Adrenal gland (tissue), 12 donors: Measurements from ENCODE around the gene ASB16. TPM values are rescaled to one million over a fixed set of nuclear protein-coding genes. Genes with fewer than 3 reads are reported as not detected.
A peak's percentile ranks its signal among the peaks of the same experiment; 100 is the strongest.
"Not testable (repeated sequence)": the region's sequence is repeated elsewhere in the genome, so short reads cannot be mapped to it uniquely, and the experiment has no call there.

Experiments used
- DNase-seq, 7 donors: peaks; one replicate each; pipeline ENCODE4 v3.0.0-alpha.2; 2019 to 2020
- H3K27ac ChIP-seq, 5 donors: fragments of 200-600 bp; sonication (generic) in 4 of 5; 1 replicate in 3 of 5; 2 replicates in 2 of 5; pipeline versions ENCODE4 v1.5.1 to v1.8.0; 2016 to 2020; ENCODE audit warnings: mild to moderate bottlenecking in 1 of 5
- H3K27me3 ChIP-seq: fragments of 200-600 bp; 2 replicates; pipeline ENCODE4 v1.8.0; 2021
- H3K36me3 ChIP-seq, 2 donors: fragments of 200-600 bp; replicated peaks in 1 of 2; 1 replicate in 1 of 2; 2 replicates in 1 of 2; pipeline versions ENCODE4 v1.5.1 to v1.8.0; 2018 to 2022
- H3K4me1 ChIP-seq, 2 donors: fragments of 200-600 bp; replicated peaks in 1 of 2; 1 replicate in 1 of 2; 2 replicates in 1 of 2; pipeline versions ENCODE4 v1.5.1 to v1.8.0; 2018 to 2021
- H3K4me3 ChIP-seq, 4 donors: fragments of 200-600 bp; sonication (generic) in 3 of 4; one replicate each; pipeline ENCODE4 v1.5.1; 2016 to 2018
- H3K9me3 ChIP-seq, 3 donors: fragments of 200-600 bp; sonication (generic) in 1 of 3; replicated peaks in 1 of 3; 1 replicate in 2 of 3; 2 replicates in 1 of 3; pipeline versions ENCODE4 v1.5.1 to v1.8.0; 2016 to 2021
- POLR2A ChIP-seq, 2 donors: fragments of 450-650 bp; IDR thresholded peaks; one replicate each; pipeline ENCODE4 v1.6.1; 2017; ENCODE audit warnings: antibody characterized with exemption in 2 of 2, mild to moderate bottlenecking in 2 of 2, moderate library complexity in 1 of 2
- WGBS, 4 donors: extraction: QIAGEN DNeasy Blood & Tissue Kit in 2 of 4; methylation state at CpG; one replicate each; pipeline versions ENCODE4 v1.1.5 to v1.1.7; 2013 to 2017; 5-methylcytosine and 5-hydroxymethylcytosine counted together
- intact Hi-C, 2 donors: fragments of 100-400 bp; cut with DNase I; formaldehyde crosslinking; loops; one replicate each; pipeline versions ENCODE4 v1.14.1 to v1.15.0; 2022 to 2023
- polyA plus RNA-seq, 3 donors: library from polyadenylated mRNA; stranded (reverse); fragments of 200-250 nt in 2 of 3; fragments of 350-450 nt in 1 of 3; fragmentation: Illumina TruSeq in 1 of 3; extraction: RNeasy Lipid Tissue Mini Kit (QIAGEN cat#74804) in 1 of 3; gene quantifications; one replicate each; pipeline ENCODE4 v1.2.3, GENCODE V29; 2013 to 2014
- total RNA-seq, 9 donors: library from RNA; depleted of rRNA in 4 of 9; stranded (reverse); fragments of >200 nt in 4 of 9; fragments of 120-200 nt in 1 of 9; fragmentation: NEBNext Ultra II Directional in 1 of 9; extraction: Animal tissue kit (Norgen Biotek cat#: 25700) in 1 of 9; gene quantifications; one replicate each; pipeline versions ENCODE4 v1.1.0 to v1.2.4, GENCODE V29; 2013 to 2023
- TF ChIP-seq, protein P1 (sequence below), 6 experiments: fragments of 450-650 bp in 4 of 6; fragments of 200-600 bp in 2 of 6; sonication (generic) in 1 of 6; IDR thresholded peaks; 1 replicate in 5 of 6; 2 replicates in 1 of 6; pipeline versions ENCODE4 v1.5.1 to v1.8.0; 2016 to 2021; ENCODE audit warnings: antibody characterized with exemption in 6 of 6, mild to moderate bottlenecking in 2 of 6, moderate library complexity in 1 of 6
- donor health status: healthy with polysubstance abuse.
- donor health status: Bipolar disorder and iron deficiency.
- donor health status: DM: yes; HTN: yes; CAD: no.
- donor health status: DM: no; HTN: no; CAD: no.
- donor health status: DM: no; HTN: no; CAD: no.
- donor health status: DM: yes; HTN: yes; CAD: no.

Gene ASB16
- total and polyA plus RNA-seq, 12 donors, result 0.13 to 0.83 (median 0.39) TPM; not detected in 2

DNA sequence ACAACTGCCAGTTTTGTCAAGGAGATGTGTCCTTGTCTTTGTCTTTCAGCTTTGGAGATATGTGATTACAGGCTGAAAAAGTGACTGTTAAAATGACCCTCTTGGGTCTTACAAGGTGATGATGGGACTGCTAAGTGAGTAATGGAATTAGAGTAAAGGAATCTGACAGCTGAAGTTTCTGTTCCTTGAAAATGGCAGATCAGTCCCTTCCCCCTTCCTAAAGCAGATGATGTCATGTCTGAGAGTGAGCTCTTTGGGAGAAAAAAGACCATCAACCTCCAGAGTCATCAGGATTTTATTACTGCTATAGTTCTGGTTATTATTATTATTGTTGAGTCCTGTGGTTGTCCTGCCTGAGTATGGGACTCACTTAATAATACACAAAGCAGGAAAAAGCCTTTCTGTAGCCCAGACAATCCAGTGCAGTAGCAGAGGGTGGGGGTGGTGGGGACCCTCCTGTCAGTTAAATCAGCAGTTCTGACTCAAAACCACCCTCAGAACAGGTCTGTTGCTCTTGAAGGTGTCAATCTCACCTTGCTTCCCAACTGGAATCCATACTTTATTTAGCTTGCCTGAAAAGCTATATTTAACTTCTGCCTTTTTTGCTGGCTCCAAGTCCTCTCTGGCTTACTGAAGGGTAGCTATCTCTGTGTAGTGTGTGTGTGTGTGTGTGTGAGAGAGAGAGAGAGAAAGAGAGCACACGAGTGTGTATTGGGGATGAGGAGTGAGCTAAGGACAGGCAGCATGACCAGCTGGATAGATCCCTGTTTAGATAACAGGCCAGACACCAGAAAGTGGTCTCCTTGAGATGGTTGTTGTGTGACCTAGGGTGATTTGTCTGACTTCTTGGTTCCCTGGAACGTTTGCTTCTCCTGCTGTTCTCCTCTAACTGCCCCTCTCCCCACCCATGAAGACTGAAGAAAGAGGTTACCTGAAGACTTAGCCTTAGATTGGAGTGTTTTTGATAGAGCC, 23.8 kb upstream of the ASB16 start:
- DNase-seq, result no peak
- H3K27ac ChIP-seq, result peak overlapping the region in 1 of 5 donors; percentile 14
- no peaks in the 10 kb centered on the region for H3K36me3 ChIP-seq

DNA sequence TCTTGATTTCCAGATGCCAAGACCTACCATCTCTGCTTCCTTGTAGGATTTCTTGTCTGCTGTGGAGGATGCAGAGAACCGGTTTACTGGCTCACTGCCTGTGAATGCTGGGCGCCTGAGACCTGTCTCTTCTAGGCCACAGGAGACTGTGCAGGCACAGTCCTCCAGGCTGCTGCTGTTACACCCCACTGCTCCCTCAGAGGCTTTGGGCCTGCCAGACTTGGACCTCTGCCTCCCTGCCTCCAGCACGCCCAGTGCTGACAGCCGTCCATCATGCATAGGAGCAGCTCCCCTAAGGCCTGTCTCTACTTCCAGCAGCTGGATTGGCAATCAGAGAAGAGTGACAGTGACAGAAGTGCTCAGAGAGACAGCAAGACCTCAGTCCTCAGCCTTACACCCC, 22.7 kb upstream of the ASB16 start:
- Histone ChIP-seq H3K4me1 (no peaks in the 10 kb centered on the region), H3K4me3 (no peak overlapping the region), H3K27me3 (no peaks in the 10 kb centered on the region), H3K27ac (no peak overlapping the region), H3K9me3 (no peaks in the 10 kb centered on the region), H3K36me3 (no peaks in the 10 kb centered on the region)
- DNase-seq, result no peak
- 91 to 100% (median 98%) methylated on average over 2 to 4 of the region's 4 CpGs for WGBS, 4 donors
- intact Hi-C loops, result no loop called here
- no peak for TF ChIP-seq POLR2A (IDR thresholded peaks at IDR 0.05)
- TF ChIP-seq, protein P1, sequence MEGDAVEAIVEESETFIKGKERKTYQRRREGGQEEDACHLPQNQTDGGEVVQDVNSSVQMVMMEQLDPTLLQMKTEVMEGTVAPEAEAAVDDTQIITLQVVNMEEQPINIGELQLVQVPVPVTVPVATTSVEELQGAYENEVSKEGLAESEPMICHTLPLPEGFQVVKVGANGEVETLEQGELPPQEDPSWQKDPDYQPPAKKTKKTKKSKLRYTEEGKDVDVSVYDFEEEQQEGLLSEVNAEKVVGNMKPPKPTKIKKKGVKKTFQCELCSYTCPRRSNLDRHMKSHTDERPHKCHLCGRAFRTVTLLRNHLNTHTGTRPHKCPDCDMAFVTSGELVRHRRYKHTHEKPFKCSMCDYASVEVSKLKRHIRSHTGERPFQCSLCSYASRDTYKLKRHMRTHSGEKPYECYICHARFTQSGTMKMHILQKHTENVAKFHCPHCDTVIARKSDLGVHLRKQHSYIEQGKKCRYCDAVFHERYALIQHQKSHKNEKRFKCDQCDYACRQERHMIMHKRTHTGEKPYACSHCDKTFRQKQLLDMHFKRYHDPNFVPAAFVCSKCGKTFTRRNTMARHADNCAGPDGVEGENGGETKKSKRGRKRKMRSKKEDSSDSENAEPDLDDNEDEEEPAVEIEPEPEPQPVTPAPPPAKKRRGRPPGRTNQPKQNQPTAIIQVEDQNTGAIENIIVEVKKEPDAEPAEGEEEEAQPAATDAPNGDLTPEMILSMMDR (IDR thresholded peaks at IDR 0.05), result no peak

More for the DNA sequence above, 23.8 kb upstream of the ASB16 start:
- H3K27me3 ChIP-seq, result no peaks in the 10 kb centered on the region
- peaks cover 4 to 5% of the 10 kb centered on the region in 2 donors for H3K4me1 ChIP-seq
- WGBS, 4 donors, result 47 to 69% (median 53%) methylated on average over 2 of the region's 2 CpGs
- TF ChIP-seq, protein P1 (IDR thresholded peaks at IDR 0.05), result no peak
- no peak for TF ChIP-seq POLR2A (IDR thresholded peaks at IDR 0.05)
- H3K4me3 ChIP-seq, result no peak overlapping the region
- H3K9me3 ChIP-seq, result no peaks in the 10 kb centered on the region
- intact Hi-C loops, result no loop called here

DNA sequence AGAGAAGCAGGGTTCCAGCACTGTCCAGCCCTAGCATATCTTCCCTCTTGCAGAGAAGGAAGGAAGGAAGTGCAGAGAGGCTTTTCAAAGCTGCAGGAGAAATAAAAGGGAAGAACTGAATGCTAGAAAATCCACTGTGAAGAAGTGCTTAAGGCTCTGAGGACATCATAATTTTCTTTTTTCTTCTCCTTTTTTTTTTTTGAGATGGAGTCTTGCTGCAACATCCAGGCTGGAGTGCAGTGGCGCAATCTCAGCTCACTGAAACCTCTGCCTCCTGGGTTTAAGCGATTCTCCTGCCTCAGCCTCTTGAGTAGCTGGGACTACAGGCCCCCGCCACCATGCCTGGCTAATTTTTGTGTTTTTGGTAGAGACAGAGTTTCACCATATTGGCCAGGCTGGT, 21.4 kb upstream of the ASB16 start:
- not testable (repeated sequence) for H3K27ac ChIP-seq

DNA sequence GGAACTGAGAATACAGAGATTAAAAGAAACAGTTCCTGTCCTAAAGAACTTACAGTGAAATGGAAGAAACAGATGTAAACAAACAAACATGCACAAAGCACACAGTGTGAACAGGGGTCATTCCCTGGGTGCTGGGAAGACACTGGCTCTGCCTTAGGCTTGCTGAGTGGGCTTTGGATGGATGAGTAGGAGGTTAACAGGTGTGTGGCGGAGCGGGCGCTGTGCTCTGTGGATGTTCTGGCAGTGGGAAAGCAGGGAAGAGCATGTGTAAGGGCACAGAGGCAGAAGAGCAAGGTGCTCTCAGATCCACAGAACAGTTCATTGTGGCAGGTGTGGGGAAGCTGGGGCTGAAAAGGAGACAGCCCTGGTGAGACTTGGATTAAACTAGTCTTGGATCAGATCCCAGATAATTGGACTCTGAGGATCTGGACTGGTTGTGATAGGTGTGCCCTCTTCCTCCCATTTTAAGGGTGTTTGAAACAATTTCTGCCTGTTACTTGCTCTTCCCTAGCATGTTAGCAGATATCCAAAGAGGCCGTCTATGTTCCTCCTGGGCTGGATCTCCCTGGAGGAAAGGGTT, 20.7 kb upstream of the ASB16 start:
- no peaks in the 10 kb centered on the region for H3K36me3 ChIP-seq
- H3K27ac ChIP-seq, result no peak overlapping the region
- H3K4me3 ChIP-seq, result no peak overlapping the region
- intact Hi-C loops, result no loop called here
- H3K27me3 ChIP-seq, result no peaks in the 10 kb centered on the region
- TF ChIP-seq, protein P1 (IDR thresholded peaks at IDR 0.05), result no peak
- TF ChIP-seq POLR2A (IDR thresholded peaks at IDR 0.05), result no peak
- DNase-seq, result no peak
- no peaks in the 10 kb centered on the region for H3K4me1 ChIP-seq
- 93 to 97% (median 95%) methylated on average over 4 of the region's 4 CpGs for WGBS, 4 donors
- no peaks in the 10 kb centered on the region for H3K9me3 ChIP-seq

More for the DNA sequence above, 21.4 kb upstream of the ASB16 start:
- 79 to 90% (median 88%) methylated on average over 3 of the region's 3 CpGs for WGBS, 4 donors
- intact Hi-C loops, H3K9me3 ChIP-seq, DNase-seq, H3K36me3 ChIP-seq, H3K4me3 ChIP-seq, H3K4me1 ChIP-seq, H3K27me3 ChIP-seq: not testable (repeated sequence)
